ENCODE data around the gene RBPMS2. TPM values are rescaled to one million over a fixed set of nuclear protein-coding genes. Genes with fewer than 3 reads are reported as not detected.

RBPMS2 gene
- under 0.01 TPM in 1 of 2 replicates, not detected in the other for total RNA-seq

GRCh38 chr15:64775551-64776401 lies at the start of gene RBPMS2:
TSS of gene RBPMS2 (minus strand) at chr15:64775589. CDS start at chr15:64775319, 270 bp downstream.

Other genes with a start within 250 kb of the RBPMS2 start
- gene PIF1, start 50.1 kb upstream of the RBPMS2 start, total RNA-seq: 5.8 and 8.5 TPM in 2 replicates
- 25.1 and 27.1 TPM in 2 replicates for gene PLEKHO2, start 66.3 kb upstream of the RBPMS2 start, total RNA-seq
- gene ANKDD1A, start 136.3 kb upstream of the RBPMS2 start, total RNA-seq: 2.3 and 5.4 TPM in 2 replicates
- 45.3 and 48.9 TPM in 2 replicates for gene SPG21, start 214.3 kb upstream of the RBPMS2 start, total RNA-seq